ENCODE measurements around the gene TIGD1. TPM values are rescaled to one million over a fixed set of nuclear protein-coding genes. Genes with fewer than 3 reads are reported as not detected.

TIGD1 gene
- total RNA-seq, 8 experiments from 2014 or later = 6.6 to 20.3 (median 11.5) TPM

DNA sequence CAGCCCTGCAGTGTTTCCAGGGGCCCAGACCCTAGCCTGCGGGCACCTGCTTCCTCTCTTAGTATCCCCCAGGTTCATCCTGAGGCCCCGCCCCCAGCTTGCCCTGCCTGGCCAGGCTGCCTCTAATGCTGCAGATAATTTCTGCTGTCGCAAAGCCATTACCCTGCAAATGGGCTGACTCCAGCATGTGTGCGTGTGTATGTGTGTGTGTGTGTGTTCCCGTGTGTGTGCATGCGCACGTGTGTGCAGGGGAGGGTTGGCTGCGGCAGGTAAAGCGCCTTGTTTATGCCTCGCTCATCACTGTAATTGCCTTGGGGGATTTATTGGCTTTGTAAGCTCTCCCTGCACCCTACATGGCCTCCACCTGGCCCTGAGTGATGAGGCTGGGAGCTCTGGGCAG is 37.8 kb downstream of the TIGD1 start:
- peak in 5 of 8 experiments; percentile 86 to 93 (median 89) for ATAC-seq (replicated peaks in 6 of 8)
- in situ Hi-C loops (cut with MboI; ENCODE audit: low pct_unique_long_range_greater_than_20kb in 2 of 9, low sequenced_read_pairs in 9 of 9, unreplicated experiment in 9 of 9) = loop anchor here in 2 of 9 experiments (25.0 kb wide), 1 partner anchor 600 kb away; no protein-coding TSS in a partner anchor
- Histone ChIP-seq H3K27ac (peak overlapping the region; percentile 67 to 82), H3K4me3 (no peak overlapping the region), H3K4me1 (replicated peaks in 1 of 2) (peaks cover 44 to 46% of the 10 kb centered on the region in 2 donors)
- WGBS, 10 experiments = 0 to 83% methylated on average over 1 to 2 of the region's 10 CpGs; no CpG with 5 or more reads in 8 of the 10 experiments

DNA sequence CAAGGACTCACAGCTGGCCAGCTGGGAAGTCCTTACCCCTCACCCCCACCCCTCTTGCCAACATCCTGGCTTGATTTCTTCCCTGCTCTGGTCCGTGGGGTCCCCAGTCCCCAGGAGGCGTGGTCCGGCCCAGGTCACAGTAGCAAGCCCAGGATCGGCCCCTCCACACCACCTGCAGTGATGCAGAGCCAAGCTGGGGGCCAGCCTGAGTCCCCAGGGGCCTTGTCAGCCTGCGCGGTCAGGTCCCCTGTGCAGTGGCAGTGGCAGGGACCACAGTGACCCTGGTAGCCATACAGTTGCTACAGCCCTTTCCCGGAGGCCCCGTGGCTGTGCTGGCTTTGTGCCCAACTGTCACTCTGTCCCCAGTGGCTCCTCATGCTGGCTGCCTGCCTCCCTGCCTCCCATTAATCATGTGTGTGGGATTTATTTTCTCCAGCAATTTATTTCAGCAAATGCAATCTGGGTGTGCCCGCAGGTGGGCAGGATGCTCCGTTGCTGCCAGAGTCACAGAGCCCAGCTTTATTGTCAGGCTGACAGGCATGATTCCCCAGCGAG is 38.9 kb downstream of the TIGD1 start:
- peak in 5 of 8 experiments; percentile 21 to 33 (median 26) for ATAC-seq (replicated peaks in 6 of 8)
- in situ Hi-C loops (cut with MboI; ENCODE audit: low pct_unique_long_range_greater_than_20kb in 2 of 9, low sequenced_read_pairs in 9 of 9, unreplicated experiment in 9 of 9) = loop anchor here in 2 of 9 experiments (25.0 kb wide), 1 partner anchor 599 kb away; no protein-coding TSS in a partner anchor
- WGBS, 10 experiments = 10 to 80% (median 57%) methylated on average over 2 to 5 of the region's 11 CpGs; no CpG with 5 or more reads in 5 of the 10 experiments

GRCh38 chr2:232508251-232508650 is 42.1 kb downstream of the TIGD1 start:
- H3K4me3 ChIP-seq = no peak overlapping the region
- 82 to 83% methylated on average over 1 to 2 of the region's 7 CpGs; no CpG with 5 or more reads in 8 of the 10 experiments for WGBS, 10 experiments
- H3K4me1 ChIP-seq (replicated peaks in 1 of 2) = peaks cover 69 to 70% of the 10 kb centered on the region in 2 donors
- no peak for ATAC-seq (replicated peaks in 6 of 8)
- in situ Hi-C loops (cut with MboI; ENCODE audit: low pct_unique_long_range_greater_than_20kb in 2 of 9, low sequenced_read_pairs in 9 of 9, unreplicated experiment in 9 of 9) = loop anchor here in 2 of 9 experiments (25.0 kb wide), 1 partner anchor 596 kb away; no protein-coding TSS in a partner anchor
- peak overlapping the region in 1 of 2 donors; percentile 17 for H3K27ac ChIP-seq

More for the DNA sequence above, 38.9 kb downstream of the TIGD1 start:
- Histone ChIP-seq H3K4me1 (replicated peaks in 1 of 2) (peaks cover 56 to 57% of the 10 kb centered on the region in 2 donors), H3K27ac (peak overlapping the region; percentile 67 to 82), H3K4me3 (no peak overlapping the region)

- 63 to 83% (median 80%) methylated on average over 1 to 2 of the region's 4 CpGs; no CpG with 5 or more reads in 7 of the 10 experiments for WGBS, 10 experiments
- in situ Hi-C loops (cut with MboI; ENCODE audit: low pct_unique_long_range_greater_than_20kb in 2 of 9, low sequenced_read_pairs in 9 of 9, unreplicated experiment in 9 of 9) = loop anchor here in 2 of 9 experiments (25.0 kb wide), 1 partner anchor 594 kb away; no protein-coding TSS in a partner anchor
- Histone ChIP-seq H3K4me3 (no peak overlapping the region), H3K27ac (peak overlapping the region; percentile 86 to 87), H3K4me1 (replicated peaks in 1 of 2) (peaks cover 65 to 66% of the 10 kb centered on the region in 2 donors)
- peak in 1 of 8 experiments; percentile 11 for ATAC-seq (replicated peaks in 6 of 8)
Observed at GRCh38 chr2:232506709-232507108, 43.6 kb downstream of the TIGD1 start.

DNA sequence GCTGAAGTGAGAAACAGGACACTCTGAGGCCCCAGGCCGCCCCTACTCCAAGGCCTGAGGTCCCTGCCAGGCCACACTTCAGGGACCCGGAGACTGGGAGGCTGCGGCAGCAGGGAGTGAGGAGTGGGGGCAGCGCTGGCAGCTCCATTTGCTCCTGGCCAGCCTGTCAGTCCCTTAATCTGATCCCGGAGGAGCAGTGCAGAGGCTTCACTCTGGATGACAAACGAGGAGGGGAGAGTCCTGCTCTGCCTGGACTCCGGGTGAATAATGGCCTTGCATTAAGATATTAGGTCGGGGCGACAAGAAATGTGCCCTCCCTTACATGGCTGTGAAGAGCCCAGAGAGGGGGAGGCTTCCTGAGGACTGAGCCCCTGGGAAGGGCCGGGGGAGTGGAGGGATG is 44.5 kb downstream of the TIGD1 start:
- peaks cover 65 to 67% of the 10 kb centered on the region in 2 donors for H3K4me1 ChIP-seq (replicated peaks in 1 of 2)
- 0 to 17% (median 9%) methylated on average over 1 to 5 of the region's 10 CpGs; no CpG with 5 or more reads in 6 of the 10 experiments for WGBS, 10 experiments
- peak in 5 of 8 experiments; percentile 68 to 72 (median 70) for ATAC-seq (replicated peaks in 6 of 8)
- in situ Hi-C loops (cut with MboI; ENCODE audit: low pct_unique_long_range_greater_than_20kb in 2 of 9, low sequenced_read_pairs in 9 of 9, unreplicated experiment in 9 of 9) = loop anchor here in 2 of 9 experiments (25.0 kb wide), 1 partner anchor 594 kb away; no protein-coding TSS in a partner anchor
- H3K4me3 ChIP-seq = no peak overlapping the region
- H3K27ac ChIP-seq = peak overlapping the region; percentile 86 to 87

- peak overlapping the region; percentile 87 for H3K27ac ChIP-seq
- no peak overlapping the region for H3K4me3 ChIP-seq
- WGBS, 10 experiments = 35 to 100% (median 80%) methylated on average over 1 to 2 of the region's 2 CpGs; no CpG with 5 or more reads in 5 of the 10 experiments
- ATAC-seq (replicated peaks in 6 of 8) = no peak
- H3K4me1 ChIP-seq (replicated peaks in 1 of 2) = peaks cover 72 to 80% of the 10 kb centered on the region in 2 donors
- in situ Hi-C loops (cut with MboI; ENCODE audit: low pct_unique_long_range_greater_than_20kb in 2 of 9, low sequenced_read_pairs in 9 of 9, unreplicated experiment in 9 of 9) = loop anchor here in 2 of 9 experiments (25.0 kb wide), 1 partner anchor 592 kb away; no protein-coding TSS in a partner anchor
Observed at GRCh38 chr2:232504438-232504837, 45.9 kb downstream of the TIGD1 start.

GRCh38 chr2:232503809-232504323 is 46.5 kb downstream of the TIGD1 start:
- 0 to 50% (median 31%) methylated on average over 2 to 7 of the region's 16 CpGs; no CpG with 5 or more reads in 1 of the 10 experiments for WGBS, 10 experiments
- Histone ChIP-seq H3K4me1 (replicated peaks in 1 of 2) (peaks cover 72 to 82% of the 10 kb centered on the region in 2 donors), H3K27ac (peak overlapping the region; percentile 87), H3K4me3 (peak overlapping the region in 3 of 5 donors; percentile 18 to 34 (median 31))
- no peak for ATAC-seq (replicated peaks in 6 of 8)
- in situ Hi-C loops (cut with MboI; ENCODE audit: low pct_unique_long_range_greater_than_20kb in 2 of 9, low sequenced_read_pairs in 9 of 9, unreplicated experiment in 9 of 9) = loop anchor here in 2 of 9 experiments (25.0 kb wide), 1 partner anchor 592 kb away; no protein-coding TSS in a partner anchor

GRCh38 chr2:232502911-232503808 is 47.2 kb downstream of the TIGD1 start:
- Histone ChIP-seq H3K27ac (peak overlapping the region; percentile 87), H3K4me3 (peak overlapping the region; percentile 7 to 34 (median 18)), H3K4me1 (replicated peaks in 1 of 2) (peaks cover 72 to 82% of the 10 kb centered on the region in 2 donors)
- in situ Hi-C loops (cut with MboI; ENCODE audit: low pct_unique_long_range_greater_than_20kb in 2 of 9, low sequenced_read_pairs in 9 of 9, unreplicated experiment in 9 of 9) = loop anchor here in 2 of 9 experiments (25.0 kb wide), 1 partner anchor 591 kb away; no protein-coding TSS in a partner anchor
- peak; percentile 60 to 72 (median 65) for ATAC-seq (replicated peaks in 6 of 8)
- no CpG with 5 or more reads among the region's 75 CpGs for WGBS, 10 experiments

DNA sequence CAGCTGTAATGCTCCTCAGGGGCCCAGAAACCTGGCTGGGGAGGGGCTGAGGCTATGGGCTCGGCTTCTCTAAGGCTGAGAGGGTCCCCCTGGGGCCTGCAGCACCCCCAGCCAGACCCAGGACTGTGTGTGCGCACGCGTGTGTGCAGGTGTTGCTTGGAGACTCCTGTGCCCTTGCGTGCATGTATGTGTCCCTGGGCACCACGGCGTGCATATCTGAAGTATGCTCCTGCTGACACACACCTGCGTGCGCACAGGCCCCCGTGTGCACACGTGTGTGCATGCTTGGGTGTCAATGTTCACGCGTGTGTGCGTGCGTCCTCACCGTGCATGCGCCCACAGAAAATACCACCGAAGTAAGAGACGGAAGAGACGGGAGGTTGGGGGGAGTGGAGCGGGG is 47.8 kb downstream of the TIGD1 start:
- ATAC-seq (replicated peaks in 6 of 8) = peak in 5 of 8 experiments; percentile 7 to 45 (median 23)
- in situ Hi-C loops (cut with MboI; ENCODE audit: low pct_unique_long_range_greater_than_20kb in 2 of 9, low sequenced_read_pairs in 9 of 9, unreplicated experiment in 9 of 9) = loop anchor here in 2 of 9 experiments (25.0 kb wide), 1 partner anchor 590 kb away; no protein-coding TSS in a partner anchor
- H3K4me3 ChIP-seq = peak overlapping the region in 2 of 5 donors; percentile 31 to 34
- WGBS, 10 experiments = 0 to 25% (median 10%) methylated on average over 1 to 9 of the region's 21 CpGs; no CpG with 5 or more reads in 7 of the 10 experiments
- H3K4me1 ChIP-seq (replicated peaks in 1 of 2) = peaks cover 76 to 81% of the 10 kb centered on the region in 2 donors
- peak overlapping the region; percentile 87 for H3K27ac ChIP-seq

DNA sequence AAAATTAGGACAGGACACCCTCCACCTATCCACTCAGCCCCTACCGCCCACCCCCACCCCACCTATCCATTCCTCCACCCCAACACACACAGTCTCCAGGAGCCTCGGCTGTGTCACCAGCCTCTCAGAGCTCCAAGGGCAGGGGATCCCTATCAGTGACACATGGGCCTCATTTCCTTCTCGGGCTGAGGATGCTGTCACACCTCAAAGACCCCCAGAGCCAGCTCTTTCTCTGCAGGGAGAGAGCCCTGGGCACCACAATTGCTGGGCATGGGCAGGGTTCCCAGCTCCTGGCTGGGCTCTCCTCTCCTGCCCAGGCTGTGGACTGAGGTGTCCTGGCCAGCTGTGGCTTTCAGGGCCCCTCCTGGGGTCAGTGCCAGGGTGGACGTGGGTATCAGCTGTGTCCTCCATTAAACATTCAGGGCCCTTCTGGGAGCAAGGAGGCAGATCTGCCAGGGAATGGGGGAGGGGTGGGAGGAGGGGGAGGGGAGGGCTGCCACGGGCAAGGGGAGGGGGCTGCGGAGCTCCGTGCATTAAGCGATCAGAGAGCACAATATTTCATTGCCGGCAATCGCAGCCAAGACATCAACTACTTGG is 48.5 kb downstream of the TIGD1 start:
- no CpG with 5 or more reads among the region's 10 CpGs for WGBS, 10 experiments
- in situ Hi-C loops (cut with MboI; ENCODE audit: low pct_unique_long_range_greater_than_20kb in 2 of 9, low sequenced_read_pairs in 9 of 9, unreplicated experiment in 9 of 9) = loop anchor here in 2 of 9 experiments (25.0 kb wide), 1 partner anchor 590 kb away; no protein-coding TSS in a partner anchor
- no peak for ATAC-seq (replicated peaks in 6 of 8)
- Histone ChIP-seq H3K27ac (peak overlapping the region; percentile 87), H3K4me3 (no peak overlapping the region), H3K4me1 (replicated peaks in 1 of 2) (peaks cover 76 to 81% of the 10 kb centered on the region in 2 donors)

- Histone ChIP-seq H3K4me3 (no peak overlapping the region), H3K27ac (peak overlapping the region; percentile 87), H3K4me1 (replicated peaks in 1 of 2) (peaks cover 76 to 81% of the 10 kb centered on the region in 2 donors)
- in situ Hi-C loops (cut with MboI; ENCODE audit: low pct_unique_long_range_greater_than_20kb in 2 of 9, low sequenced_read_pairs in 9 of 9, unreplicated experiment in 9 of 9) = loop anchor here in 2 of 9 experiments (25.0 kb wide), 1 partner anchor 589 kb away; no protein-coding TSS in a partner anchor
- ATAC-seq (replicated peaks in 6 of 8) = no peak
- 0 to 100% (median 60%) methylated on average over 1 to 3 of the region's 9 CpGs; no CpG with 5 or more reads in 5 of the 10 experiments for WGBS, 10 experiments
Observed at GRCh38 chr2:232501331-232501771, 49.0 kb downstream of the TIGD1 start.
